Stomach (tissue), 4 donors: ENCODE data around the gene PSME1.

Experiments
- EP300 ChIP-seq: sonication (generic); formaldehyde crosslinking; IDR thresholded peaks from one replicate; pipeline ENCODE4 v1.6.1; 2017; ENCODE audit warnings: antibody characterized with exemption
- POLR2A ChIP-seq, 4 donors: fragments of 450-650 bp; IDR thresholded peaks; one replicate each; pipeline ENCODE4 v1.6.1; 2016; ENCODE audit warnings: antibody characterized with exemption in 4 of 4, control low read depth in 2 of 4, mild to moderate bottlenecking in 1 of 4, moderate library complexity in 1 of 4
- POLR2AphosphoS5 ChIP-seq, 3 donors: sonication (generic); formaldehyde crosslinking; IDR thresholded peaks; one replicate each; pipeline ENCODE4 v1.6.1; 2016; ENCODE audit warnings: antibody characterized with exemption in 3 of 3
- TF ChIP-seq, protein P1 (sequence below), 7 experiments: fragments of 450-650 bp in 4 of 7; fragments of 200-600 bp in 3 of 7; sonication (generic) in 3 of 7; IDR thresholded peaks; one replicate each; pipeline ENCODE4 v1.5.1; 2016 to 2019; ENCODE audit warnings: antibody characterized with exemption in 7 of 7, control low read depth in 2 of 7, mild to moderate bottlenecking in 1 of 7

DNA sequence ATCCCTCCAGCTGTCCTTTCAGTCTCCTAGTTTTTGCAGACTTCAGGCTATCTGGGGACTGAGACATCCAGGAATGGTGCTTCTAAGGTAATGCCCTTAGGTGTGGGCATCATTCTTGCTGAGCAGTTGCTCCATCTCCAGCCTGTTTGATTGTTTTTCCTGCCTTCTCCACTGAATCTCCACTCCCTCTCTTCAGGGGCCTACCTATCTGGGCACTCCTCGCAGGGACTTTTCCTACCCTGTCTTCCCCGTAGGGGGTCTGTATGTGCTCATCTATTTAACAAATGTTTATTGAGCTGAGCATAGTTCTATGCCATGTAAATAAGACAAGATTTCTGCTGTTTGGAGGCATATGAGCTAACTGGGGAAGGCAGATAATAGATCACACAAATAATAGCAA, 3.0 kb upstream of the PSME1 start:
- TF ChIP-seq, protein P1, sequence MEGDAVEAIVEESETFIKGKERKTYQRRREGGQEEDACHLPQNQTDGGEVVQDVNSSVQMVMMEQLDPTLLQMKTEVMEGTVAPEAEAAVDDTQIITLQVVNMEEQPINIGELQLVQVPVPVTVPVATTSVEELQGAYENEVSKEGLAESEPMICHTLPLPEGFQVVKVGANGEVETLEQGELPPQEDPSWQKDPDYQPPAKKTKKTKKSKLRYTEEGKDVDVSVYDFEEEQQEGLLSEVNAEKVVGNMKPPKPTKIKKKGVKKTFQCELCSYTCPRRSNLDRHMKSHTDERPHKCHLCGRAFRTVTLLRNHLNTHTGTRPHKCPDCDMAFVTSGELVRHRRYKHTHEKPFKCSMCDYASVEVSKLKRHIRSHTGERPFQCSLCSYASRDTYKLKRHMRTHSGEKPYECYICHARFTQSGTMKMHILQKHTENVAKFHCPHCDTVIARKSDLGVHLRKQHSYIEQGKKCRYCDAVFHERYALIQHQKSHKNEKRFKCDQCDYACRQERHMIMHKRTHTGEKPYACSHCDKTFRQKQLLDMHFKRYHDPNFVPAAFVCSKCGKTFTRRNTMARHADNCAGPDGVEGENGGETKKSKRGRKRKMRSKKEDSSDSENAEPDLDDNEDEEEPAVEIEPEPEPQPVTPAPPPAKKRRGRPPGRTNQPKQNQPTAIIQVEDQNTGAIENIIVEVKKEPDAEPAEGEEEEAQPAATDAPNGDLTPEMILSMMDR (IDR thresholded peaks at IDR 0.05) = no peak
- TF ChIP-seq POLR2AphosphoS5 (IDR thresholded peaks at IDR 0.05) (no peak), EP300 (no peak), POLR2A (IDR thresholded peaks at IDR 0.05) (no peak)
